ENCODE results near the gene RPL19. TPM values are rescaled to one million over a fixed set of nuclear protein-coding genes. Genes with fewer than 3 reads are reported as not detected.

The RPL19 gene
- total and polyA plus RNA-seq, 2 experiments from 2014 or later: 806 to 1,924 TPM

GRCh38 chr17:39223907-39224777 lies 24.1 kb downstream of the RPL19 start:
- peaks cover 10% of the 10 kb centered on the region for H3K4me1 ChIP-seq (ENCODE audit: insufficient read depth)
- TF ChIP-seq EZH2phosphoT487 (IDR thresholded peaks at IDR 0.05; ENCODE audit: low read depth, severe bottlenecking, unreplicated experiment): no peak
- peak overlapping the region; percentile 31 for H2AFZ ChIP-seq
- whole genome bisulfite sequencing (ENCODE audit: low lambda C conversion rate, missing lambda C conversion rate): 25% methylated on average over 33 of the region's 33 CpGs
- DNase-seq (ENCODE audit: low spot score): no peak
- H4K20me1 ChIP-seq (ENCODE audit: insufficient read depth, poor library complexity, severe bottlenecking): no peaks in the 10 kb centered on the region
- no peaks in the 10 kb centered on the region for H3K9me2 ChIP-seq (replicated peaks; ENCODE audit: insufficient read depth)
- peaks cover 61% of the 10 kb centered on the region for H3K27me3 ChIP-seq
- H3K4me2 ChIP-seq: peak overlapping the region; percentile 94
- H3K9me3 ChIP-seq (ENCODE audit: low read depth): no peaks in the 10 kb centered on the region
- H3K79me2 ChIP-seq: no peaks in the 10 kb centered on the region
- H3K36me3 ChIP-seq (replicated peaks; ENCODE audit: insufficient read depth, low read depth): no peaks in the 10 kb centered on the region
- no peak overlapping the region for H3K4me3 ChIP-seq
- H3K27ac ChIP-seq: no peak overlapping the region

GRCh38 chr17:39224778-39225307 lies 24.8 kb downstream of the RPL19 start:
- WGBS (ENCODE audit: low lambda C conversion rate, missing lambda C conversion rate): 4% methylated on average over 64 of the region's 68 CpGs
- H3K36me3 ChIP-seq (replicated peaks; ENCODE audit: insufficient read depth, low read depth): no peaks in the 10 kb centered on the region
- no peak overlapping the region for H3K27ac ChIP-seq
- peak overlapping the region; percentile 94 for H3K4me2 ChIP-seq
- no peaks in the 10 kb centered on the region for H3K9me3 ChIP-seq (ENCODE audit: low read depth)
- peak; percentile 62 for TF ChIP-seq EZH2 (IDR thresholded peaks at IDR 0.05; ENCODE audit: borderline replicate concordance)
- no peak for TF ChIP-seq CTCF (IDR thresholded peaks at IDR 0.05; ENCODE audit: poor library complexity)
- peak; percentile 73 for TF ChIP-seq EZH2phosphoT487 (IDR thresholded peaks at IDR 0.05; ENCODE audit: low read depth, severe bottlenecking, unreplicated experiment)
- peaks cover 10% of the 10 kb centered on the region for H3K4me1 ChIP-seq (ENCODE audit: insufficient read depth)
- no peak overlapping the region for H3K4me3 ChIP-seq
- H3K79me2 ChIP-seq: no peaks in the 10 kb centered on the region
- no peaks in the 10 kb centered on the region for H3K9me2 ChIP-seq (replicated peaks; ENCODE audit: insufficient read depth)
- H2AFZ ChIP-seq: peak overlapping the region; percentile 66
- no peak for DNase-seq (ENCODE audit: low spot score)
- H4K20me1 ChIP-seq (ENCODE audit: insufficient read depth, poor library complexity, severe bottlenecking): no peaks in the 10 kb centered on the region
- H3K27me3 ChIP-seq: peaks cover 54% of the 10 kb centered on the region

- Histone ChIP-seq H3K27me3 (peaks cover 53% of the 10 kb centered on the region), H3K4me3 (peak within 1 kb of the TSS; percentile 27)
Measured at GRCh38 chr17:39225308-39225958, 25.4 kb downstream of the RPL19 start, which contains the start of gene STAC2. TSS of gene STAC2 (minus strand) at chr17:39225945. CDS start at chr17:39225502, 443 bp downstream.

GRCh38 chr17:39225959-39226683 lies 26.0 kb downstream of the RPL19 start:
- WGBS (ENCODE audit: low lambda C conversion rate, missing lambda C conversion rate): 47% methylated on average over 10 of the region's 24 CpGs
- H3K9me2 ChIP-seq (replicated peaks; ENCODE audit: insufficient read depth): no peaks in the 10 kb centered on the region
- no peaks in the 10 kb centered on the region for H3K9me3 ChIP-seq (ENCODE audit: low read depth)
- H3K4me2 ChIP-seq: peak overlapping the region; percentile 94
- H3K36me3 ChIP-seq (replicated peaks; ENCODE audit: insufficient read depth, low read depth): no peaks in the 10 kb centered on the region
- no peak for TF ChIP-seq EZH2phosphoT487 (IDR thresholded peaks at IDR 0.05; ENCODE audit: low read depth, severe bottlenecking, unreplicated experiment)
- no peak for TF ChIP-seq CTCF (IDR thresholded peaks at IDR 0.05; ENCODE audit: poor library complexity)
- TF ChIP-seq EZH2 (IDR thresholded peaks at IDR 0.05; ENCODE audit: borderline replicate concordance): no peak
- H3K4me1 ChIP-seq (ENCODE audit: insufficient read depth): peaks cover 10% of the 10 kb centered on the region
- peak overlapping the region; percentile 27 for H3K4me3 ChIP-seq
- H3K27me3 ChIP-seq: peaks cover 53% of the 10 kb centered on the region
- peak; percentile 76 for DNase-seq (ENCODE audit: low spot score)
- H2AFZ ChIP-seq: peak overlapping the region; percentile 66
- H3K79me2 ChIP-seq: no peaks in the 10 kb centered on the region
- H3K27ac ChIP-seq: no peak overlapping the region
- no peaks in the 10 kb centered on the region for H4K20me1 ChIP-seq (ENCODE audit: insufficient read depth, poor library complexity, severe bottlenecking)

More at GRCh38 chr17:39225308-39225958, 25.4 kb downstream of the RPL19 start, which contains the start of gene STAC2:
- Histone ChIP-seq H4K20me1 (ENCODE audit: insufficient read depth, poor library complexity, severe bottlenecking) (no peaks in the 10 kb centered on the region), H3K9me2 (replicated peaks; ENCODE audit: insufficient read depth) (no peaks in the 10 kb centered on the region), H3K79me2 (no peaks in the 10 kb centered on the region), H3K4me2 (peak within 1 kb of the TSS; percentile 94), H3K27ac (no peak within 1 kb of the TSS), H2AFZ (peak within 1 kb of the TSS; percentile 66), H3K9me3 (ENCODE audit: low read depth) (no peaks in the 10 kb centered on the region), H3K4me1 (ENCODE audit: insufficient read depth) (peaks cover 10% of the 10 kb centered on the region), H3K36me3 (replicated peaks; ENCODE audit: insufficient read depth, low read depth) (no peaks in the 10 kb centered on the region)
- DNase-seq (ENCODE audit: low spot score): no peak
- TF ChIP-seq EZH2 (IDR thresholded peaks at IDR 0.05; ENCODE audit: borderline replicate concordance): peak; percentile 77
- no peak for TF ChIP-seq EZH2phosphoT487 (IDR thresholded peaks at IDR 0.05; ENCODE audit: low read depth, severe bottlenecking, unreplicated experiment)
- WGBS (ENCODE audit: low lambda C conversion rate, missing lambda C conversion rate): 5% methylated on average over 24 of the region's 71 CpGs
